Panc1 (cell line): ENCODE data around the gene IFITM1.

ENCODE experiments used
- CTCF ChIP-seq: fragments of 450-650 bp; IDR thresholded peaks from 2 replicates; pipeline ENCODE4 v1.5.1; 2017; ENCODE audit warnings: mild to moderate bottlenecking
- POLR2AphosphoS5 ChIP-seq: IDR thresholded peaks from 2 replicates; pipeline ENCODE4 v1.6.1; 2012; ENCODE audit warnings: mild to moderate bottlenecking, low read depth, low read length, moderate library complexity
- SIN3A ChIP-seq: IDR thresholded peaks from 2 replicates; pipeline ENCODE4 v1.6.1; 2012; ENCODE audit warnings: low read depth, mild to moderate bottlenecking, low read length, moderate library complexity, borderline replicate concordance; ENCODE audit not compliant: insufficient read depth

- TF ChIP-seq CTCF (no peak), SIN3A (no peak), POLR2AphosphoS5 (no peak)
Observed at GRCh38 chr11:279040-279965, 34.5 kb upstream of the IFITM1 start.
